Measurements from ENCODE around the gene SLX9. TPM values are rescaled to one million over a fixed set of nuclear protein-coding genes. Genes with fewer than 3 reads are reported as not detected.

SLX9 gene
- total RNA-seq, 6 experiments from 2014 or later, result 27.7 to 34.7 (median 31.5) TPM

DNA sequence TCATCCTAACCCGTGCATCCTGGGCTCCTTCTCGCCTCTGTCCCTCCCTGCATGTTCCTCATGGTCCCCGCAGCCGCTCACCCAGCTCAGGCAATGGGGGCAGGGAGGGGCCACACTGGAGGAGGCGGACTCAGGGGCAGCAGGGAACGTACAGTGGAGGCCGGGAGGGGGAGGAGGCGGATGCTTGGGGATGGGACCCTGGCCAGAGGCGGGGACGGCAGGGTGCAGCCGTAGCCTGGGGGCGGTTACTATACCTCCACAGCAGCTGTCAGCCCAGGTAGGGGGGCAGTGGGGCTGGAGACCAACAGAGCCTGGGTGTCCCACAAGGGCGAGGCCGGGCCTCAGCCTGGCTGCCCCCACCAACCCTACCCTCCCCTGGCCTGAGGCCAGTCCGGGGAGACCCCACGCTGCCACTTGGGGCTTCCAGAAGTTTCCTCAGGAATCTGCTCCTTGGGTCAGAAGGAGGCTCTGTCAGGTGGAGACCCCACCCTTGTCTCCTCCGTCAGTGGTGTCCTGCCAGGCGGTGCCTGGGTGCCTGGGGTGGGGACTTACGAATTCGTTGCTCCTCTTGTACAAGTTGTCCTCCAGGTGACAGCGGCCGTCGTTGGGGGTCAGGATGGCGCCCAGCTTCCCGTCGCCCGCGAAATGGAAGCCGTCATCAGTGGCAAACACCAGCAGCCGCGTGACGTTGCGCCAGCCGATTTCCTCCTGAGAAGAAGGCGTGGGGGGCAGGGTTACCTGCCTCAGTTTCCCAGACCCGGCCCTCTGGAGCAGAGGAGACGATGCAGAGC is 39.9 kb upstream of the SLX9 start:
- Mint-ChIP-seq H3K4me1 (ENCODE audit: low read depth) (no peaks in the 10 kb centered on the region), H3K27me3 (ENCODE audit: insufficient read depth) (peaks cover 20% of the 10 kb centered on the region), H3K27ac (no peak overlapping the region), H3K9me3 (no peaks in the 10 kb centered on the region; the same call in 1 of the 2 replicates), H3K36me3 (ENCODE audit: low read depth) (no peaks in the 10 kb centered on the region), H3K4me3 (no peak overlapping the region)
- DNase-seq, result no peak
- TF ChIP-seq, protein P1, sequence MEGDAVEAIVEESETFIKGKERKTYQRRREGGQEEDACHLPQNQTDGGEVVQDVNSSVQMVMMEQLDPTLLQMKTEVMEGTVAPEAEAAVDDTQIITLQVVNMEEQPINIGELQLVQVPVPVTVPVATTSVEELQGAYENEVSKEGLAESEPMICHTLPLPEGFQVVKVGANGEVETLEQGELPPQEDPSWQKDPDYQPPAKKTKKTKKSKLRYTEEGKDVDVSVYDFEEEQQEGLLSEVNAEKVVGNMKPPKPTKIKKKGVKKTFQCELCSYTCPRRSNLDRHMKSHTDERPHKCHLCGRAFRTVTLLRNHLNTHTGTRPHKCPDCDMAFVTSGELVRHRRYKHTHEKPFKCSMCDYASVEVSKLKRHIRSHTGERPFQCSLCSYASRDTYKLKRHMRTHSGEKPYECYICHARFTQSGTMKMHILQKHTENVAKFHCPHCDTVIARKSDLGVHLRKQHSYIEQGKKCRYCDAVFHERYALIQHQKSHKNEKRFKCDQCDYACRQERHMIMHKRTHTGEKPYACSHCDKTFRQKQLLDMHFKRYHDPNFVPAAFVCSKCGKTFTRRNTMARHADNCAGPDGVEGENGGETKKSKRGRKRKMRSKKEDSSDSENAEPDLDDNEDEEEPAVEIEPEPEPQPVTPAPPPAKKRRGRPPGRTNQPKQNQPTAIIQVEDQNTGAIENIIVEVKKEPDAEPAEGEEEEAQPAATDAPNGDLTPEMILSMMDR (IDR thresholded peaks at IDR 0.05), result no peak

DNA sequence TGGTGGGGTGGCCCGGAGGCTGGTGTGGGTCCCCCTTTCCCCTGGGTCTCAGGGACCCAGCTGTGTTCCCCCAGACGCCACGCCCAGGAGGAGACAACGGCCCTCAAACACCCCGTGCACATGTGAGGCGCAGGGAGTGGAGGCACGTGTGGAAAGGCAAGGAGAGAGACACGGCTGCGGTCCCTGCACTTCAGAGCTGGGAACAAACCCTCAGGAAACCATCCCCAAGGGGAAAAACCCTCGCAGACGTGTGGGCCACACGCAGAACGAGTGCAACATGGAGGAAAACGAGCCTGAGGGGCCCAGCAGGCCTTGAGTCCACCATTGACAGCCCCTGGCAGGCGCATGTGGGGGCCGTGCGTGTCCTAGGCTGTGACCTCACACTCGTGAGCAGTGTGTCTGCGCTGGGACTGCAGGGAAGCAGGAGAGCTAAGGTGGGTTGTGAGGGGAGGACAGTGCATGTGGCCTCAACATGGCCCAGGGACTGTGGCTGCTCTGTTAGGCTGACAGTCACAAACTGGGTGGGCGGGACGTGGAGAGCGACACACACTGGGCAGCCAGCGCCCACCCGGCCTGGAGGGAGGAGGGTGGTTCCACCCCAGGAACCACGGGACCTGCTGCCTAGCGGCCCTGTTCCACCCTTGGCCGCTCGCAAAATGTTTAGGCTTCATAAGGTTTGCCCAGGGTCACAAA is 39.1 kb upstream of the SLX9 start:
- H3K36me3 Mint-ChIP-seq (ENCODE audit: low read depth), result no peaks in the 10 kb centered on the region
- peaks cover 20% of the 10 kb centered on the region for H3K27me3 Mint-ChIP-seq (ENCODE audit: insufficient read depth)
- H3K27ac Mint-ChIP-seq, result no peak overlapping the region
- H3K9me3 Mint-ChIP-seq, result no peaks in the 10 kb centered on the region; the same call in 1 of the 2 replicates
- no peak overlapping the region for H3K4me3 Mint-ChIP-seq
- DNase-seq, result no peak
- no peaks in the 10 kb centered on the region for H3K4me1 Mint-ChIP-seq (ENCODE audit: low read depth)
- TF ChIP-seq, protein P1 (IDR thresholded peaks at IDR 0.05), result no peak

DNA sequence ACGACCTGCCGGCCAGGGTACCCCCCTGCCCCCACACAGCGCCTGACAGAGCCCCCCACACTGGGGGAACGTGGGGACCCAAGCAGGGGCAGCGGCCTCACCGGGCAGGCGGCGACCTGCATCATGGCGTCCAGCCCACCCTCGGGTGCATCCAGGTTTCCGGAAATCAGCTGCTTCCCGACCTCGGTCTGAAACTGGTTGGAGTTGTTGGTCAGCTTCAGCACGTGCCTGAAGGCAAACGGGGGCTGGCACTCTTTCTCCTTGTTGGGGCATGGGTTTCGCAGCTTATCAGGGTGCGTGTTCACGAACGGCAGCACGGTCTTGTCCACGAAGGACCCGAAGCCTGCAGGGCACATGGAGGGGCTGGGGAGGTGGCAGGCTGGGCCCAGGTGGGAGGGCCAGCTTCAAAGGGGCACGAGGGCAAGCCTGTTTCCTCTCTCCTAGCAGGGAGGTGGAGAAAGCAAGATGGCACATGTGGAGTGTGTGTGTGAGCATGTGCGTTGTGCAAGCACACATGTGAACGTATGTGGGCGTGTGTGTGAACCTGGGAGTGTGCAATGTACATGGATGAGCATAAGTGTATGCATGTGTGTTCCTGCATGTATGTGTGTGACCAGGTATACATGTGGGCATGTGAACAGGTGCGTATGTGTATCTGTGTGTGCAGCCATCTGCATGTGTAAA is 38.3 kb upstream of the SLX9 start:
- no peak overlapping the region for H3K4me3 Mint-ChIP-seq
- TF ChIP-seq, protein P1 (IDR thresholded peaks at IDR 0.05), result no peak
- no peak for DNase-seq
- no peaks in the 10 kb centered on the region; the same call in 1 of the 2 replicates for H3K9me3 Mint-ChIP-seq
- H3K27ac Mint-ChIP-seq, result no peak overlapping the region
- H3K27me3 Mint-ChIP-seq (ENCODE audit: insufficient read depth), result peaks cover 22% of the 10 kb centered on the region
- H3K36me3 Mint-ChIP-seq (ENCODE audit: low read depth), result no peaks in the 10 kb centered on the region
- H3K4me1 Mint-ChIP-seq (ENCODE audit: low read depth), result no peaks in the 10 kb centered on the region

DNA sequence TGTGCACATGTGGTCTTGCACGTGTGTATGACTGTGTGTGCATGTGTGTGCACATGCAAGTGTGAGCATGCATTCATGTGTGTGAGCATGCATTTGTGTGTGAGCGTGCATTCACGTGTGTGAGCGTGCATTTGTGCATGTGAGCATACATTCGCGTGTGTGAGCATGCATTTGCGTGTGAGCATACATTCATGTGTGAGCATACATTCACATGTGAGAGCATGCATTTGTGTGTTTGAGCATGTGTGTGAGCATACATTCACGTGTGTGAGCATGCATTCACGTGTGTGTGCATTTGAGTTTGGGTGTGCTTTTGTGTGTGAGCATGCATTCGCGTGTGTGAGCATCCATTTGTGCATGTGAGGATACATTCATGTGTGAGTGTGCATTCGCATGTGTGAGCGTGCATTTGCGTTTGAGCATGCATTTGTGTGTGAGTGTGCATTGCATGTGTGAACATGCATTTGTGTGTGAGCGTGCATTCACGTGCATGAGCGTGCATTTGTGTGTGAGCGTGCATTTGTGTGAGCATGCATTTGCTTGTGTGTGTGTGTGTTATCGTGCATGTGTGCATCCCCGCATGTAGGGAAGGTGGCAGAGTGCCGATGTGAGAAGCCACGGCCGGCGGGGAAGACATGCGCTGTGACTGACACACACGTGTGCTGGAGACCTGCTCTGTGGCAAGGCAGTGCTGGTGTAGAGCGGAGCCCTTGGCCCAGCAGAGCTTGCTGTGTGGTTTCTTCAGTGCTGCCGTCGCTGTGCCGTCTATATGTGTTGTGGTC is 37.4 kb upstream of the SLX9 start:
- H3K4me3 Mint-ChIP-seq, result no peak overlapping the region
- no peaks in the 10 kb centered on the region for H3K36me3 Mint-ChIP-seq (ENCODE audit: low read depth)
- TF ChIP-seq, protein P1 (IDR thresholded peaks at IDR 0.05), result no peak
- no peak overlapping the region for H3K27ac Mint-ChIP-seq
- no peaks in the 10 kb centered on the region; the same call in 1 of the 2 replicates for H3K9me3 Mint-ChIP-seq
- H3K4me1 Mint-ChIP-seq (ENCODE audit: low read depth), result no peaks in the 10 kb centered on the region
- no peak for DNase-seq
- peaks cover 25% of the 10 kb centered on the region for H3K27me3 Mint-ChIP-seq (ENCODE audit: insufficient read depth)

DNA sequence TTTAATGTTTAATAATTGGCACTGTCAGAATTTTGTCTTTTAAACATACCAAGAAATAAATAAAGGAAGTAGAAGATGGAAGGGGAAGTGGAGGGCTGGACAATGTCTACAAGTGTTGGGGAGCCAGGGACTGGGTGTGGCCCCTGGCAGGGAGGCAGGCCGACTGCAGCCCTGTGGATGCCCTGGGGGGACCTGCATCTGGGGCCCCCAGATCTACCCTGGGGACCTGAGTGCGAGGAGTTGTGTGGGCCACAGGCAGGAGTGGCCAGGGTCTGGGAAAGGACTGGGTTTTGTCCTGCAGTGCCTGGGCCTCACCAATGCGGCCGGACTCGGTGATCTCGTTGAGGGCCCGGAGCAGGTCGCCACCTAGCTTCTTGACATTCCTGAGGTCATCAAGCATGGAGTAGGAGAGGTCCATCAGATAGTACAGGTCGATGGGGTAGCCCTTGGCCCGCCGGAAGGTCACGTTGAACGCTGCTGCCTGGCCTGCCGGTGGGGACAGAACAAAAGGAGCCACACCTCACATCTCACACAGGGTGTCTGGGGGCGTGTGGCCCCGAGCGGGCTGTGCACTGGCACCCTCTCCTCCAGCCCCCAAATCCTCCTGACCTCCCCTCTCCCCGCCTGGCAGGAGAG is 36.7 kb upstream of the SLX9 start:
- Mint-ChIP-seq H3K36me3 (ENCODE audit: low read depth) (no peaks in the 10 kb centered on the region), H3K27ac (no peak overlapping the region), H3K9me3 (no peaks in the 10 kb centered on the region; the same call in 1 of the 2 replicates), H3K4me3 (no peak overlapping the region), H3K27me3 (ENCODE audit: insufficient read depth) (peaks cover 19% of the 10 kb centered on the region), H3K4me1 (ENCODE audit: low read depth) (no peaks in the 10 kb centered on the region)
- DNase-seq, result no peak
- TF ChIP-seq, protein P1 (IDR thresholded peaks at IDR 0.05), result no peak

All from HFFc6 (cell line).